Panc1 (cell line): Measurements from ENCODE around the gene CEP83. TPM values are rescaled to one million over a fixed set of nuclear protein-coding genes. Genes with fewer than 3 reads are reported as not detected.
"Not testable (repeated sequence)": the region's sequence is repeated elsewhere in the genome, so short reads cannot be mapped to it uniquely, and the experiment has no call there.

Experiments
- ATAC-seq: fragments of 200-7000 bp; cut with Tn5 transposase; 2 replicates; pipeline ENCODE4 v1.9.1; 2020; ENCODE audit warnings: mild to moderate bottlenecking, moderate library complexity
- BruUV-seq: library from RNA; stranded (reverse); fragments of 400-500 nt; replicated peaks from 2 replicates; lab custom pipeline; 2021; lab: Mats Ljungman, UMichigan
- CTCF ChIA-PET: fragments of 300-600 bp; sonication (Branson Sonifier 250); formaldehyde crosslinking; loops from one replicate; lab custom pipeline; 2022; ENCODE audit warnings: antibody characterized with exemption; lab: Charles Lee
- POLR2A ChIA-PET: fragments of 300-600 bp; sonication (Branson Sonifier 250); formaldehyde crosslinking; loops from one replicate; lab custom pipeline; 2022; ENCODE audit warnings: antibody characterized with exemption; lab: Charles Lee
- DNase-seq: peaks from one replicate; pipeline ENCODE4 v3.0.0-alpha.2; 2010; ENCODE audit warnings: low read depth, low spot score
- H3K27ac ChIP-seq: 2 replicates; pipeline ENCODE4 v1.5.1; 2011; ENCODE audit warnings: mild to moderate bottlenecking, low read length, inconsistent platforms
- H3K27me3 ChIP-seq: fragments of 200-500 bp; sonication (Bioruptor generic); 2 replicates; pipeline ENCODE4 v1.6.0; 2014; ENCODE audit warnings: low read length, inconsistent platforms; ENCODE audit not compliant: control insufficient read depth, insufficient read depth
- H3K36me3 ChIP-seq: fragments of 200-500 bp; sonication (Bioruptor generic); 2 replicates; pipeline ENCODE4 v1.5.1; 2014; ENCODE audit warnings: inconsistent platforms, mild to moderate bottlenecking, low read length, moderate library complexity; ENCODE audit not compliant: control insufficient read depth, insufficient read depth
- H3K4me1 ChIP-seq: 2 replicates; pipeline ENCODE4 v1.5.1; 2011; ENCODE audit warnings: inconsistent platforms, mild to moderate bottlenecking, low read length, moderate library complexity; ENCODE audit not compliant: control insufficient read depth, insufficient read depth
- H3K4me3 ChIP-seq, 2 experiments: 2 replicates each; pipeline ENCODE4 v1.5.1; 2011 to 2012; ENCODE audit warnings: low read depth in 2 of 2, low read length in 2 of 2, mild to moderate bottlenecking in 2 of 2, inconsistent platforms in 1 of 2, moderate library complexity in 1 of 2
- H3K9me3 ChIP-seq: fragments of 200-500 bp; sonication (Bioruptor generic); 2 replicates; pipeline ENCODE4 v1.5.1; 2014; ENCODE audit warnings: low read depth, mild to moderate bottlenecking, inconsistent platforms, low read length, moderate library complexity; ENCODE audit not compliant: control insufficient read depth, insufficient read depth
- CTCF ChIP-seq: fragments of 450-650 bp; IDR thresholded peaks from 2 replicates; pipeline ENCODE4 v1.5.1; 2017; ENCODE audit warnings: mild to moderate bottlenecking
- POLR2AphosphoS5 ChIP-seq: IDR thresholded peaks from 2 replicates; pipeline ENCODE4 v1.6.1; 2012; ENCODE audit warnings: mild to moderate bottlenecking, low read depth, low read length, moderate library complexity
- REST ChIP-seq, 2 experiments: IDR thresholded peaks; 2 replicates each; pipeline ENCODE4 v1.6.1; 2011 to 2012; ENCODE audit warnings: low read depth in 2 of 2, control low read depth in 1 of 2, low read length in 1 of 2, mild to moderate bottlenecking in 1 of 2, moderate library complexity in 1 of 2; ENCODE audit not compliant: insufficient read depth in 1 of 2
- SIN3A ChIP-seq: IDR thresholded peaks from 2 replicates; pipeline ENCODE4 v1.6.1; 2012; ENCODE audit warnings: low read depth, mild to moderate bottlenecking, low read length, moderate library complexity, borderline replicate concordance; ENCODE audit not compliant: insufficient read depth
- TCF7L2 ChIP-seq: IDR thresholded peaks from 2 replicates; pipeline ENCODE4 v1.6.1; 2011; ENCODE audit warnings: mild to moderate bottlenecking, low read depth, low read length, inconsistent platforms
- in situ Hi-C: cut with HindIII; loops from 2 replicates; pipeline ENCODE4 v1.10.0; 2016; ENCODE audit warnings: low sequenced_read_pairs, low pct_unique_long_range_greater_than_20kb
- intact Hi-C: fragments of 100-400 bp; cut with micrococcal nuclease; formaldehyde crosslinking; loops from one replicate; pipeline ENCODE4 v1.10.0; 2022; ENCODE audit not compliant: unreplicated experiment
- total RNA-seq: library from RNA; stranded (reverse); gene quantifications from one replicate; pipeline ENCODE4 v1.2.1, GENCODE V29; 2021; ENCODE audit not compliant: unreplicated experiment

Gene CEP83
- total RNA-seq, 1 experiment from 2014 or later = 28.0 TPM

DNA sequence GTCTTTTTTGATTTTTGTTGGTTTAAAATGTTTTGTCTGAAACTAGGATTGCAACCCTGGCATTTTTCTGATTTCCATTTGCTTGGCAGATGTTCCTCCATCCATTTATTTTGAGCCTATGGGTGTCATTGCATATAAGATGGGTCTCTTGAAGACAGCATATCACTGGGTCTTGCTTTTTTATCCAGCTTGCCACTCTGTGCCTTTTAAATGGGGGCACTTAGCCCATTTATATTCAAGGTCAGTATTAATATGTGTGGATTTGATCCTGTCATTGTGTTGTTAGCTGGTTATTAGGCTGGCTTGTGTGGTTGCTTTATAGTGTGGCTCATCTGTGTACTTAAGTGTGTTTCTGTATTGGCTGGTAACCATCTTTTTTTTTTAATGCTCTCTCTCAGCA lies 139.6 kb downstream of the CEP83 start:
- ATAC-seq (no peak), DNase-seq (no peak)
- BruUV-seq = no TSS peak
- TF ChIP-seq CTCF = no peak
- TF ChIP-seq REST (IDR thresholded peaks at IDR 0.05; ENCODE audit: insufficient read depth in 1 of 2, low read depth in 2 of 2, low read length in 1 of 2) = no peak
- CTCF ChIA-PET = no interaction called here
- Histone ChIP-seq H3K27me3 (no peaks in the 10 kb centered on the region), H3K4me3 (no peak overlapping the region), H3K27ac (no peak overlapping the region), H3K9me3 (peaks cover 5% of the 10 kb centered on the region; the same call in 1 of the 2 replicates), H3K36me3 (no peaks in the 10 kb centered on the region), H3K4me1 (no peaks in the 10 kb centered on the region)
- in situ Hi-C loops = no loop called here
- intact Hi-C loops = no loop called here
- POLR2A ChIA-PET = no interaction called here

- Histone ChIP-seq H3K9me3 (peaks cover 5% of the 10 kb centered on the region; the same call in 1 of the 2 replicates), H3K4me1 (no peaks in the 10 kb centered on the region), H3K4me3 (no peak overlapping the region), H3K27ac (no peak overlapping the region), H3K36me3 (no peaks in the 10 kb centered on the region), H3K27me3 (no peaks in the 10 kb centered on the region)
- intact Hi-C loops = no loop called here
- POLR2A ChIA-PET = no interaction called here
- no TSS peak for BruUV-seq
- no peak for ATAC-seq
- TF ChIP-seq TCF7L2 = no peak
- no peak for TF ChIP-seq SIN3A
- no peak for TF ChIP-seq POLR2AphosphoS5
- TF ChIP-seq CTCF = no peak
- CTCF ChIA-PET = no interaction called here
- no peak for DNase-seq
- in situ Hi-C loops = no loop called here
Observed at GRCh38 chr12:94318181-94318580, 141.5 kb downstream of the CEP83 start.

GRCh38 chr12:94316600-94316999 lies 143.1 kb downstream of the CEP83 start:
- not testable (repeated sequence) for ATAC-seq, H3K27ac ChIP-seq

More at GRCh38 chr12:94316600-94316999, 143.1 kb downstream of the CEP83 start:
- CTCF ChIA-PET, DNase-seq, intact Hi-C loops, H3K27me3 ChIP-seq, in situ Hi-C loops, POLR2A ChIA-PET, H3K36me3 ChIP-seq, H3K4me1 ChIP-seq, H3K9me3 ChIP-seq, BruUV-seq, H3K4me3 ChIP-seq: not testable (repeated sequence)
